GM10266 (cell line): ENCODE measurements around the gene SOX6.

Experiments used
- DNase-seq: peaks from one replicate; pipeline ENCODE4 v3.0.0; 2012; ENCODE audit errors: extremely low spot score
- TF ChIP-seq, protein P1 (sequence below): IDR thresholded peaks from 2 replicates; pipeline ENCODE4 v1.5.1; 2012; ENCODE audit warnings: mild to moderate bottlenecking, low read depth; ENCODE audit not compliant: control insufficient read depth, insufficient read depth; ENCODE audit errors: missing control alignments

The SOX6 gene

DNA sequence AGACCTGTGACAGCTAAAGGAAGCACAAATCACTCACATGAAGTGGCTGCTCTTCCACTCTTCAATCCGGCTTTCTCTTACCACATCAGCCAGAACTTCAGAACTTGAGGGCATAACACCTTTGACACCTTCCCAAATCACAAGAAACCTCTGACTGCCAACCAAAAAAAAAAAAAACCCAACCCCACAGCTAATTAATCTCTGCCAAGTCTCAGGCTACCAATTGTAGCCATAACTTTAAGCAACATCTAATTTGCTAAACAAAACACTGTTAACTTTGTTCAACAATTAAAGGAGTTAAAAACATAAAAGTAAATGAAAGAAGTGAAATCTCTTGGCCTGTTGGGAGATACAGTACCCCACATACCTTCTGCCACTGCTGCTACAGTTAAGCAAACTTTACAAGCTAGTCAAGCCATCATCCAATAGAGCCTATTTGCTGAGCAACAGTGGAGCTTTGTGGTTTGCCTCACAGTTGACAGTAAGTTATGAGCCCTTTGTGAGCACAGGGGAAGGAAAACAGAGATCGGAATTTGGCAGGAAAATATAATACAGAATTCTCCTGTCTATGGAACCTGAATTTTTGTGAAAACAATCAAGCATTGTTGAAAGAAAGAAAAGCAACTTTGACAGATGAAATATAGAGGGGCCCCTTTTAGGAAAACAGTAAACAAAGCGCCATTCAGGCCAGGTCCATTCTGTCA is at the start of gene SOX6:
TSS of gene SOX6 (minus strand) at position 490 of the 704 bp plus-strand sequence. CDS start 15,298 bp downstream, outside the sequence.
- TF ChIP-seq, protein P1, sequence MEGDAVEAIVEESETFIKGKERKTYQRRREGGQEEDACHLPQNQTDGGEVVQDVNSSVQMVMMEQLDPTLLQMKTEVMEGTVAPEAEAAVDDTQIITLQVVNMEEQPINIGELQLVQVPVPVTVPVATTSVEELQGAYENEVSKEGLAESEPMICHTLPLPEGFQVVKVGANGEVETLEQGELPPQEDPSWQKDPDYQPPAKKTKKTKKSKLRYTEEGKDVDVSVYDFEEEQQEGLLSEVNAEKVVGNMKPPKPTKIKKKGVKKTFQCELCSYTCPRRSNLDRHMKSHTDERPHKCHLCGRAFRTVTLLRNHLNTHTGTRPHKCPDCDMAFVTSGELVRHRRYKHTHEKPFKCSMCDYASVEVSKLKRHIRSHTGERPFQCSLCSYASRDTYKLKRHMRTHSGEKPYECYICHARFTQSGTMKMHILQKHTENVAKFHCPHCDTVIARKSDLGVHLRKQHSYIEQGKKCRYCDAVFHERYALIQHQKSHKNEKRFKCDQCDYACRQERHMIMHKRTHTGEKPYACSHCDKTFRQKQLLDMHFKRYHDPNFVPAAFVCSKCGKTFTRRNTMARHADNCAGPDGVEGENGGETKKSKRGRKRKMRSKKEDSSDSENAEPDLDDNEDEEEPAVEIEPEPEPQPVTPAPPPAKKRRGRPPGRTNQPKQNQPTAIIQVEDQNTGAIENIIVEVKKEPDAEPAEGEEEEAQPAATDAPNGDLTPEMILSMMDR: no peak
- no peak for DNase-seq

- TF ChIP-seq, protein P1: no peak
- no peak for DNase-seq
Observed at GRCh38 chr11:16404781-16405285, 48.5 kb upstream of the SOX6 start.

- TF ChIP-seq, protein P1: no peak
- DNase-seq: no peak
Observed at GRCh38 chr11:16403851-16404250, 47.5 kb upstream of the SOX6 start.

DNA sequence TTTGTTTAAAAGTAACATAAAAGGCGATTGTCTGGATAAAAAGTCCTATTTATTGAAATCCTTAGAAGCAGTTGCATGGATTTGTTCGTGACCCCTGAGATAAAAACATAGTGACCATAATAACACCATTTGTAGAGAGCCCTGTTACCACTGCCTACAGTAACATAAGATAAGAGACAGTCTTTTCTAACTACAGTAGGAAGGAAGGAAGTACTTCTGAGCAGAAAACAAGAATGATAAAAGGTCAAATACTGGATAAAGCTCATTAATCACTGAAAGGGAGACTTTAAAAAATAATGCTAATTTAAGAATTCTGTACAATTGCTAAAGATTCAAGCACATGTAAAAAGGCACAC is 47.1 kb upstream of the SOX6 start:
- DNase-seq: no peak
- TF ChIP-seq, protein P1: no peak

DNA sequence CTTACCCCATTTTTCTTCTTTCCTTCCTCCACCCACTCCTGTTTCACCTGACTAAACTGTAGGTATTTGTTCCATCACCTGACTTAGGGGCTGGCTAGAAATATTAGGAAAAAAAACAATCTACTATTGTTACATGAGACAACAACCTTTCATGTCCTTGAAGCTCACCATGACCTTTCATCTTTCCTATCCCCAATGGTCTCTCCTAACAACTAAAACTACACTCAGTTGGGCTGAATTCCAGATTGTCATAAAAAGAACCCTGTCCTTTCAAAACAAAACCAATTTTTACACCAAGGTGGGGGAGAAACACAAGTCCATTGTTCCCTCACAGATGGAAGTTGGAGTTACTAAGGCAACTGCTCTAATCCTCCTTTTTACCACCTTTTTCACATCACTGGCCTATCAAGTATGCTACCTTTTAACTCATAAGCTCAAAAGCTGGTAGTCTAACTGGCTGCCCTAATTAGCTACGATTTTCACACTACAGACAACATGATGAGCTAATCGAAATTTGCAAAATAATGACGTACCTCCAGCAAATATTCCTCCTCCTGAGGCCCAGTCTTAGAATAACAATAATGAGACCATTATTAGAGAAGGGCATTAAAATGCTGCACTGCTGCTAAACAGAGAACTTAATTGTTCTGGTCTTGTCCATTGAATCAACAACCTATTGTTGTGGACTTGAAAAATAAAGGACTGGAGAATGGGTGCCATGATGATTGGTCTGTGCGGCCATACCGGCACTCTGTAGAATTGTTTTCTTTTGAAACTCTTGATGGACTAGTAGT is 46.5 kb upstream of the SOX6 start:
- DNase-seq: no peak
- TF ChIP-seq, protein P1: no peak

- DNase-seq: no peak
- TF ChIP-seq, protein P1: no peak
Observed at GRCh38 chr11:16397390-16397789, 41.0 kb upstream of the SOX6 start.

DNA sequence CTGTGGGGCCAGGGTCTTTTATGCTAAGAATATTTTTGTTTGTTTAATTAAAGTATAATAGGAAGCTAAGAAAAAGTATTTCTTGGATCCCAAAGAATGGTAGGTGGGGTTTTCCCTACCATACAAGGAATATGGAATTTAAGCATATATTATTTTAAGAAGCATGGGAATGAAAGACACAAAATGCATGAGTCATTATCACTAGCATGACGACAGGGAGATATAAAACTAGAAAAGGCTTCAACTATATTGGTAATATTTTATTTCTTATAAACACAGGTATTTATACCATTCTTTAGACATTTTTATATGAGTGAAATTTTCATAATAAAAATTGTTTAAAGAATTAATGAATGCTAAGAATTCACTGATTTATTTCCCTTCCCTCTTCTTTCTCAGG is 39.3 kb upstream of the SOX6 start:
- TF ChIP-seq, protein P1: no peak
- no peak for DNase-seq
